OCI-M1 (cell line): Measurements from ENCODE around the gene ART4.

Experiments used
- DNase-seq: peaks from one replicate; lab custom pipeline; 2025; lab: John Stamatoyannopoulos, UW

Gene ART4

DNA sequence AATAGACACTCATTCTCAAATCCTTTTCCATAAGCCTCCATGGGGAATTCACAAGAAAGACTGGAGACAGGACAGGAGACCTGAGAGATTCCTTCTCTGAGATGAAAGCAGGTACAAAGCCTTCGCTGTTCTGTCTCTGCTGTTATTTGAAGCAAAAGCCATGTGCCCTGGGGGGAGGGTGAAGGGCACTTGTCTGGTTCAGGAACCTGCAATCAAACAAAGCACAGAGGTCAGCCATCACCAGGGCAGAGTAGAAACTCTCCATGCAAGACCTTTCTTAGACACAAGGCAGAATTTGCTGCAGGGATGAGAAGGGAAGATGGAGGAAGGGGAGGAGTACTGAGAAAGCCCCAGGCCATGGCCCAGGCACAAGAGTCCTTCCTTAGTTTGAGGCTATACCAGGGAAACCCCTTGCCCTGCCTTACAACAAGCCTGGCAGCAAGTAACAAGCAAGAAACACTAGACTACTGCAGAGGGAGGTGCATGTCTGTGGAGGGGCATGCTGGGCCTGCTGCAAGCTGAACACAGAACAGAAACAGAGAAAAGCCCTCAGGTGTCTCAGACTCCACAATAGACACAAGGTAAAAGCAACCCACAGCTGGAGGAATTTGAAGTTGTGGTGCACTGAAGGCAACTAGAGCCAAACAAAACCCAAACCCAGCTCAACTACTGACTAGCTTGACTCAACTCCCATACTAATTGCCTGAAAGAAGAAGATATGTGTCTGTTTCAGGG, 7.8 kb upstream of the ART4 start:
- no peak for DNase-seq

DNA sequence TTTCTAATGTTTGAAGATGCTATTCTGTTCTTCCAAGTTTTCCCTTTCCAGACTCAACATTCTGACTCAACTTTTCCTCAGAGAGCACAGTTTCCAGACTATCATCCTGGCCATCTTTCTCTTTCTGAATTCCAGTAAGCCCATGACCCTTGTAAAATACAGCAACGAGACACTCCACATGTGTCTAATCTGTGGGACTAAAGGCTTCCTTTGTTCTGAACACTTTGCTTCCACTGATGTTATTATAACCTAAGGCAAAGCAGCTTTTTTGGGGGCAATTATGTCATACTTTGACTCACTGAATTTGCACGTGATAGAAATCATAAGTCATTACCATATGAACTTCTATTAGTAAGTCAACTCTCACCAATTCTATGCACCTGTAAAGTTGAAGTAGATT, 6.3 kb upstream of the ART4 start:
- no peak for DNase-seq

DNA sequence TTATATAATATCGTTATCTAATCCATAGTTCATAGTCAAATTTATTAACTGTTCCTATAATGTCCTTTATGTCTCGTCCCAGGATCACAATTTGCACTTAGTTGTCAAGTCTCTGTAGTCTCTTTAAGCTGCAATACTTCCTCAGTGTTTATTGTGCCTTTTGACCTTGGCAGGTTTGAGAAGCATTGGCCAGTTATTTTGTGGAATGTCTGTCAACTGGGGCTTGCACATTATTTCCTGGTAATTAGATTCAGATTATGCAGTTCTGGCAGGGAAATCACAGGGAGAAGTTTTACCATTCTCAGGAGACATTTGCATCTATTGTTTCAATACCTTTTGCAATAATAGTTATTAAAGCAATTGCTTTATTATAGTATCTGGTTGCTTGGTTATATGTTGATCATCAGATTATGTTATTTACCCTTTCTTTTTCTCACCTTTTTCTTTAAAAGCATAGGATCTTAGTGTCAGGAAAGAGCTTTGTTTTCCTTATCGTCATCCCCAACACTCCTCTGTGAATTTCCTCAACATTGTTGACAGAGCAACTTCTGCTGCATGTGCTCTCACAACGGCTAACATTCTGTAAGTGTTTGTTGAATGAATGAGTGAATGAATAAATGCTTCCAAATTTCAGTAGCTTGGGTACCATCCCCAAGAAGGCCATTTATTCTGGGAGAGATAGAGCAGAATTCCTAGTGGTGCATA, 3.7 kb upstream of the ART4 start:
- no peak for DNase-seq

DNA sequence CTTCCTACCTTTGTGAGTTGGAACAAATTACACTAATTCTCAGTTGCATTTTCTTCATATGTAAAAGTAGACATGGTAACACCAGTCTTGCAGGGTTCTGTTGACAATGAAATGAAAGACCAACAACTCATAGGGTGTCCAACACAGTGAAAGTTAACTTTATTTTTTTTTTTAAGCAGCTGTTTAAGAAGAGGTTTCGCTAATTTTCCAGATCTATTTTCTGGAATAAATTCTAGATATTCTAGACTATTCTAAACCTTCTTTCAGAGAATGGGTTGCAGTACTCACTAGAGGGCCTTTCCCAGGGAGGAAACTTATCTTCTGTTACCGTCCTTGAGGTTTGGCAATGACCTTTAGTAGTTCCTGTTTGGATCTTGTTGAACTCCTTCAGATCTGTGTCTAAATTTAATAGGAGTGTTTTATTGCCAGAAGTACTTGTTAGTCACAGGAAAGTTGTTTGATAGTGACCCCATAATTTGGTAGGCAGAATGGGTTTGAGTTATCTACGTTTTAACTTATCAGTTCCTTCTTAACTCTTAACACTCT, 2.8 kb upstream of the ART4 start:
- DNase-seq = peak; percentile 69

DNA sequence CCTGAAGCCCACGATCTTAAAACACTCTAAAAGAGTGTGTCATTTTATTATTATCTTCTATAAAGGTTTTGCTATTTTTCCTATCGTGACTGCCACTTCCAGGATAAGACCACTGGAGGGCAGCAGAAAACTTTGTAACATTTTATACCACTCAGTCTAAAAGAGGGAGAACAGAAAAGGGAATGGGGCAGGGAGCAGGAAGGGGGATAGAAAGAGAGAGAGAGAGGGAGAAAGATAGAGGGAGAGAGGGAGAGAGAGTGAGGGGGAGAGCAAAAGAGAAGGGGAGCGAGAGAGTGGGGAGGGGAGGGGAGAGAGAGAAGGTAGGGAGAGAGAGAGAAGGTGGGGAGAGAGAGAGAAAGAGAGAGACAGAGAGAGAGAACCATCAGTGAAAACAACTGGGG, 2.0 kb upstream of the ART4 start:
- peak; percentile 83 for DNase-seq

DNA sequence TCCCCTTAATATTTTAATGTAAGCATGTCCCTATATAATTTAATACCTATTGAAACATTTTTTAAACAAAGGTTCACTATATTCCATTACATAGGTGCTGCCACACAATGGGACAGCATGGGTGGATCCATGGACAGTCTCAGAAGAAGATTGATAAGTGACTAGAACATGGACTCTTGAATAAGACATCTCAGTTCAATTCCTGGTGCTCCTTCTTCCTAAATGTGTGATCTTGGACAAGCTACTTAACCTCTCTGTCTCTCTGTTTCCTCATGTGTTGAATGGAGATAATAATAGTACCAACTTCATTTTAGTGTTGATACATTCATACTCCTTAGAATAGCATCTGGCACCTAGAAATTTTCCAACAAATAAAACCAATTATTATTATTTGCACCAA, 1.1 kb upstream of the ART4 start:
- DNase-seq = no peak

DNA sequence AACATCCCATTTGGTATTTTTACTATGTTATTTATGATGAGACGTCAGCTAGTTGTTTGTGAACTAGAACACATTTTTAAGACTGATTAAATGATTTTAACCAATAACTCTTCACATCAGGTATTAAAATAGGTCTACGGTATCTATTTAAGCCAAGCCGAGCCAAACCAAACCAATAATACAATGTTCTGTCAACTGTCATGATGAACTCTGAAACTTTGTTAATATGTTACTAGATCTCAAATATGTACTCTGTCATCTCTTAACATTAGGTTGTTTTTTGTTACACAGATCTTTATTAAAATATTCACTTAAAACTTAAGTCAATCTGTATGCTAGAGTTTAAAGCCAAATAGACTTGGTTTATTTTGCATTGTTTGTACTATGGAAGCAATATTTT, 1.0 kb downstream of the ART4 start:
- no peak for DNase-seq

DNA sequence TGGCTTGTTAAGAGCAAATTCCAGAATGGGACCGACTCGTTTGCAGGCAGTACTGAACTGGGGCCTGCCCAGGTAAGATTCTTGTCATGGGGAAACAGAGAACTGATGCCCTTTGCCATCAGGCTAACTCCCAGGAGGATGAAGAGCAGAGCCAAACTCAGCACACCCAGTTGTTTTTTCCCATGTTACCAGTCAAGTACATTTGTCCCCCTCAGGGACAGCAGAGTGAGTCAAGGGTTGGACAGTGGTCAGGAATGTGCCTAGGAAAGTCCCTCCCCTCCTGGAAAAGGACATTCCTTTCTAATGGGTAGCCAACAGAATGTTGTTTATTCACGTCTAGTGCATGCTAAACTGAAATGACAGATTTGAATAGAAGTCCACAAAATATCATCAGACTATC, 1.6 kb downstream of the ART4 start:
- DNase-seq = no peak

DNA sequence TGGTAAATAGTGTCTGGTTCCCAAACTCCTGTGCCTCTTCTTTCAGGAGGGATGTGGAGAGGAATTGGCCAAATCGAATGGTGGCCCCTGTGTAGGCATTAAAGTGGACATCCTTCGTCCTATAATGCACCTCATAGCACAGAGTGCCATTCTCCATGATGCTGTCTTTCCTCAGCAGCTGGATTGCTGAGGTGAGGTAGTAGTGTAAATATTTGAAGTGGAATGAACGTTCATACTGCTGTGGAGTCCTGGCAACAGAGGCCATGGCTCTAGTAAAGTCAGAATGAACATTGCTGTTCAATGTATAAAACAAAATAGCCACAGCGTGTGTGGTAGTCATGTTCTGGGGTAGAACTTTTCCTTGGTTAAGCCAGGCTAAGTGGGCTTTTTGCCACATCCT, 2.7 kb downstream of the ART4 start:
- no peak for DNase-seq

DNA sequence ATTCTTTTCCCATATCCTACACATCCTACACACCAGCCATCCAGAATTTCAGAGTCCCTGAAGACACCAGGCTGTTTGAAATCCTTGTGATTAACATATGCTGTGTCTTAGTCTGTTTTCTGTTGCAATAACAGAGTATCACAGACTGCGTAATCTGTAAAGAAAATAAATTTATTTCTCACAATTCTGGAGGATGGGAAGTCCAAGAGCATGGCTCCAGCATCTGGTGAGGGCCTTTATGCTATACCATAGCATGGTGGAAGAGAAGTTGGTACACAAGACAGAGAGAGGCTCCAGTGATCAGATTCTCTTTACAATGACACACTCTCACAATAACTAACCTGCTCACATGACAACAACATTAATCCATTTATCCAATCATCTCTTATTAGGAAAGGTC, 4.1 kb downstream of the ART4 start:
- DNase-seq = no peak

DNA sequence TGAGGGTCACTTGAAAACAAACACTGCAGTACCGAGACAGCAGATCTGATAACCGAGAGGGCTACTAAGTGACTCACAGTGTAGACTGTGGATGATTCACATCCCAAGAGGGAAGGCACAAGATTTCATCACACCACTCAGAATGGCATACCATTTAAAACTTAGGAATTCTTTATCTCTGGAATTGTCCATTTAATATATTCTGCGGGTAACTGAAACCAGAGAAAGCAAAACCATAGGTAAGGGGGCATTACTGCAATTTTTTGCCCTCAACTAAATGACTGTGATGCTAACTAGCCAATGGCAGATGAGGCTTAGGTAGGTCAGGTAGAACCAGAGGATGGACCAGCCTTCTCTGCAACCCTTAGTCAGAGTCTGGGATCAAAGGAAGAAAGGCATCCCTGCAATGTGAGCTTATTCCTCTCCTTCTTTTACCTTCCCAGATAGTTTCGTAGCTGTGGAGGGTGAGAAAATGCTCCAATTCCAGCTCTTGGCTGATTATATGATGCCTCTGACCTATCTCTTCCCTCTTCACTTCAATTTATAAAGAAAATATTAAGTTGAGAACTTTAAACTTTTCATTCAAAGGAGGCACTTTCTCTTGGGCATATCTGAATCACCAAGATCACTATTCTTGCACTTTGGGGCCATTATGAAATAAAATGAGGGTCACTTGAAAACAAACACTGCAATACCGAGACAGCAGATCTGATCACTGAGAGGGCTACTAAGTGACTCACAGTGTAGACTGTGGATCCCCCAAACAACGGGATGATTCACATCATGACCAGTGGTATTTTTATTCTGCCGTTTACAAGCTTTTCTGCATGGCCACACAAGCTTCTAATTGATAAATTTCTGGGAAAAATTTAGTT, 6.8 kb downstream of the ART4 start:
- peak; percentile 56 for DNase-seq

DNA sequence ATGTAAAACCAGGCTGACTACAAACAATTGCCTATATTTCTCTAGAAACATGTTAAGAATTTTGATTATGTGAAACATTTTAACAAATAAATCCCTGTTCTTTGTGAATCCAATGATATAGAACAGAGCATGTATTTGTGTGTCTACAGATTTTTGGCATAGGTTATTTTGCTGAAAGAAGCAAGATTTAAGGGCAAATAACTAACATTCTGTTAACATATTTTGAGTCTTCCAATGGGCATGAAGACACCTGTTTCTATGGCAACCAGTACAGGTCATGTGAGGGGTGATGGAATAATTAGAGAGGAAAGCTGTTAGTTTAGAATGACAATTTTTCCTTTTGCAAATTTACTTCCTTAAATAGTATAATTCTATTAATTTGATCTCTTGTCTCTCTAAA, 8.8 kb downstream of the ART4 start:
- DNase-seq = peak; percentile 50

DNA sequence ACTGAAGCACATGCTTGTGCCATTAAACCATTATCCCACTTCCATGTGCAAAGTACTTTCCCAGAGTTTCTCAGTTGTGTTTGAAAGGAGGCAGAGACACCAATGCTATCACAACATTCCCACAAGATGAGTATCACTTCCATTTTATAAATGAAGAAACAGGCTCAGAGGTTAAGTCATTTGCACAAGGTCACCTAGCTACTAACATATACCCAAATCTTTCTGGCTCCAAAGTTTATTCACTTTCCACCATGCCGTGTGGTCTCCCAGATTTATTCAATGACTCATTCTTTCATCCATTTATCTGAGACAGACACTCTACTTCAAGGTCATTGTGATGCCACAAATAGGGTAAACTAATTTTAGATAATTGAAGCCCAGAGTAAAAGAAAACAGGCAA, 9.4 kb downstream of the ART4 start:
- peak; percentile 31 for DNase-seq

DNA sequence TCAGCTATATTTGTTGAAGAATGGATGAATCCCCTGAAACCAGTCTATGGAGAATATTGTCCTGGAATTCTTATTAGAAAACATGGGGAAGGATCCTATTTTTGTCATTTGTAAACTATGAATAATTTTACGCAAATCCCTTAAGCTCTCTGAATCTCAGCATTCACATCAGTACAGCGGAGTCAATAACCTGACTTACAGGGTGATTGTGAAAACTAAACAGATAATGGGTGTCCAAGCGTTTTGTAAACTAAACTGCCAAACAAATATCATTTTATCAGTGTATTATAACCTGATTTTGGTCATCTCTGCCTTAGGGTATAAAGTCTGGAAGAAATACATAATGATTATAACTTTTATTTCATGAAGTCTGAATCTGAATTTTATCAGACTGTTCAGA, 10.0 kb downstream of the ART4 start:
- DNase-seq = no peak

DNA sequence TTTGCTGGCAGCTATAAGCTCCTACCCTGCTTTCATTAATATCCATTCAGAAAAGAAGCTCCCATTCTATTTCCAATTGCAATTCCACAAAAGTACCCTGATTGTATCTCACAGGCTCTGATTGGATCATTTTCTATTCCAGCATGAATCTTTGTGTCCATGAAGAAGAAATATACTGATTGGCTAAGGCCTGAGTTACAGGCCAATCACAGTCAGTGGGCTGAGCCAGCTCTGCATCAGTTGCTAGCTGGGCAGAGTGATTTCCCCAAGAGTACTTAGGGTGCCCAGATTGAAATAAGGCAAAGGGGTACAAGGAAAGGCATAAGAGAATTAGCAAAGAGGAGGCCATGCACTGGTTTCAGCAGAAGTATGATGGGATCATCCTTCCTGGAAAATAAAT, 14.4 kb downstream of the ART4 start:
- DNase-seq = no peak

DNA sequence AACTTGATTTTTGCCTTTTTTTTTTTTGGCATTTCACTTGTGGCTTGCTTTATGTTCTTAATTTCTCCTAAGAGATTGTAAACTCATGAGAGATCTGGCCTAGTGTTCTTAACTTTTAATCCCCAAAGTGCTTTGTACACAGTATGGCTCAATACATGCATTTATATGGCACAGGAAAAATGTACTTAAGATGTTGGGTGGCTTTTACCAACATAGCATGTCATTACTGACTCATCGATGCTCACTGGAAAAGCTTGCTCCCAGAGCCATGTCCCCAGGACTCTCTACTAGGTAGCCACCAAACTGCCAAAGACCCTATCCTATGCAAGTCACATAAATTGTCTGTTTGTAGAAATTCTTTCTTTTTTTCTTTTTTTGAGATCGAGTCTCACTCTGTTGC, 16.3 kb downstream of the ART4 start:
- DNase-seq = no peak

DNA sequence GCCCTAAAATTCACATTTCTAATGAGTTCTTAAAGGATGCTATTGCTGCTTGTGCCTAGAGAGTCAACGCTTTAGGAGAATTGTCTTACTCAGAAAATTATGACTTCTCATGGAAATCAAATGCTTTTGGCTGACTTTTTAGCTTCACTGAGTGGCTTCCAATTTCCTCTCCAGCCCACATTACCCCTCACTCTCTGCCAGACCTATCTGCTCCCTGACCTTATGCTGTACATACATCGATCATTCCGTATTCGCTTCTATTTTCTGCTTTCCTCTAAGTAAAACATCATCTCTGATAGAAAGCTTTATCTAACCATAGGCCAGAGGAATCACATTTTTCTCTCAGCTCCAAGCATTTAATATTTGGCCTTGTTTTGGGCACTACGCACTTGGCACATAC, 16.8 kb downstream of the ART4 start:
- no peak for DNase-seq

DNA sequence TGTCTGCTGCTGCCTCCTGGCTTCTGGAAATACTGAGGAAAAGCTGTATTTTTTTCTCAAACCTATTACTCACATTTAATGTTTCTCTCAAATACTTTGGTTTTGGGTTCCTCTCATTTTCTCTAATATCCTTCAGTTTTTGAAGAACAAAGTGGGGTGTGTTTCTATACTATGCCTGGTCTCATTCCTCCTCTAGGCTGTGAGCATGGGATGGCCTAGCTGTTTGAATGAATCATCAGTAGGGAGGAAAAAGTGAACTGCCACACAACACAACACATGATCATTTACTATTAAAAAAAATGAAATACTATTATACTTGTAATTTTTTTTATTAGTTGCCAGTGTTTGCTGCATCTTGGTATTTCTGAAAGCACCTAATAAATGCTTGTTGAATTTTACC, 18.1 kb downstream of the ART4 start:
- DNase-seq = no peak

DNA sequence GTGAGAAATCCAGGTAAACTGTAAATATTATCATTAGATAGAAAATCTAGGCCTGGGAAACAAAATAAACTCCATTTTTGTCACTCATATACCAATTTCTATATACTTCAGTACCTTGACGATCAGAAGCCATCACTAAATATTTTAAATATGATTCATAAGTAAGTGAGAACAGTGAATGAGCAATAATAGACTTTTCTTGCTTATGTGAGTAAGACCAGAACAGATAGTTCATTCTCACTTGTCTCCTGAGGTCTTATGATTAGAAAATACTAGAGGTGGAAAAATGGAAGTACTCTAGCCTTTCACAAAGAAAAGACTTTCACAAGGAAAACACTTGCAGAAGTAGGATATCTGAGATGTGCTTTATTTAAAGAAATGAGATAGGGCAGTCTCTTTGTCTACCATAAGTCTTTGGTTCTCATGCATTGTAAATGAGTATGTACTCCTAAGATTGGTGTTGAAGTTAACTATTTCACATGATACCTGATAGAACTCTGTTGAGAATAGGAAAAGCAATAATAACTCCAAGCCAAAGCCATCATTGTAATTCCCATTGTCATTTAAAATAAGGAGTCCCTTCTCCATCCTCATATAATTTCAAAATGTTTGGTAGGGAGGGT, 19.2 kb downstream of the ART4 start:
- no peak for DNase-seq

DNA sequence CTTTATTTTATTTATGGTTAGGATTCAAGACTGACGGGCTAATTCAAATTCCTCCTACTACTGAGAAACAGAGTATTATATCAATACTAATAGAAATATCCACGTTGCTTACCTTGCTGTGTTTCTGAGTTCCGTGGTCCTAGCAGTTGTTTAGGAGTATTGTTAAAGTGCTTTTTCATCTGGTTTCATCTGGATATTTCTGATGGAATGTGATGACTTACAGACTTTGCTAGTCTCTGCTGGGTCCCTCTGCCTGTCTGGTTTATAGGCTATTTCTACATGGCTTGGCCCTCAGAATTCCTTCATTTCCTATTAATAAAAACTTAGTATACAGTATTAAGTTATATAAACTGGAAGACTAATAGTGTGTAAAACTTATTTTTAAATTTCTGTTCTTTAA, 29.3 kb downstream of the ART4 start, which contains the start of gene SMCO3:
Gene SMCO3, minus strand, starts transcription at position 169 of the 400 bp plus-strand sequence. CDS start 7,502 bp downstream, outside the sequence.
- no peak for DNase-seq

DNA sequence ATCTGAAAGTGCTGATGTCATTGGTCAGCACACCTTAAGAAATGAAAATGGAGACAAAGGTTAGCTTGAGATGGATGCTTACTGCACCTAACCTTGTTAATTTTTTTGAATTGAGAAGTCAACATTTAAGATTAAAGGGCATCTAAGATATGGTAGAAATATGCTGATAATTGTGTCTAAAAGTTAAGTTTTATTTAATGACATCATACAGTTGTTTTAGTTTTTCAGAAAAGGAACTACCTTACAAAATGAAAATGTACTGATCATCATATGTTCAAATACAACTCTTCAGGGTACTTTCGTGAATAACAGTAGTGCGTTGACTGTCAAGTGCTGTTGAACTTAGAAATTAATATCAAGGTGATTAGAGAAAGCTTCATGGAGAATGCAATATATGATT, 31.8 kb downstream of the ART4 start:
- no peak for DNase-seq

DNA sequence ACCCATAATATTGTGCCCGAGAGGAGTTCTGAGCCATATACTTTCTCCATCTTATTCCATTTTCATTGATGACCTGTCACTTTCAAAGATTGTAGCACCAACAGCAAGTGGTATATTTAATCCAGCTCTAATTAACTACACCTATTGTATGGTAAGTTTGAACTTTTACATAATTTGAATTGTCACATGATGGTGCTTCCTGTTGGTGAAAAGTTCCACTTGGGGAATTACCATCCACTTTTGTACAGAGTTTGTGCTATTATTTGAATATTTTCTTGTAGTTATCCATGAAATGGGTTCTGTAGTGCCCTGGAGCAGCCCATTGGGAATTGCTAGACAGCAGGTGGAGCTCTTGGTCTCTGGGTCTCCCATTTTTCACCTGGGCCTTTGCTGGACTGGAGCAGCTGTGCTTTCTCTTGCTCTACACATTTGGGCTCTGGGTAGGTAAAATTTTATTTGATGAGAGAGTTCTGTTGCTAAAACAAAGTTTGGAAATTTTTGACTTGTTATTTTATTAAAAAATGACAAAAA, 32.3 kb downstream of the ART4 start:
- peak; percentile 64 for DNase-seq
